ENCODE measurements around the gene PLD1. TPM values are rescaled to one million over a fixed set of nuclear protein-coding genes. Genes with fewer than 3 reads are reported as not detected.

PLD1 gene
- total and polyA plus RNA-seq, 4 donors, result 4.9 to 31.5 (median 18.6) TPM

- H3K27me3 ChIP-seq (ENCODE audit: control insufficient read depth in 4 of 4, insufficient read depth in 4 of 4, low read length in 3 of 4), result no peaks in the 10 kb centered on the region
- H3K9ac ChIP-seq (ENCODE audit: low read depth in 1 of 2, low read length in 2 of 2), result no peak overlapping the region
- TF ChIP-seq FOXA2 (IDR thresholded peaks at IDR 0.05) (no peak), GABPA (IDR thresholded peaks at IDR 0.05 in 1 of 2, conservative IDR thresholded peaks at IDR 0.05 in 1 of 2) (no peak)
- H3K4me3 ChIP-seq (ENCODE audit: low read depth in 1 of 3, low read length in 3 of 3), result no peak overlapping the region
- no peaks in the 10 kb centered on the region for H3K36me3 ChIP-seq (ENCODE audit: control insufficient read depth in 4 of 4, insufficient read depth in 3 of 4, low read depth in 1 of 4, low read length in 3 of 4)
- no peaks in the 10 kb centered on the region for H3K9me3 ChIP-seq (ENCODE audit: control insufficient read depth in 4 of 4, low read length in 3 of 4)
- 76% methylated on average over 3 of the region's 3 CpGs for whole genome bisulfite sequencing
- peaks cover 6 to 41% (median 30%) of the 10 kb centered on the region in 4 donors for H3K4me1 ChIP-seq (ENCODE audit: control insufficient read depth in 4 of 4, insufficient read depth in 4 of 4, low read length in 3 of 4)
- DNase-seq (ENCODE audit: low spot score), result no peak
- H3K27ac ChIP-seq (ENCODE audit: low read depth in 1 of 2, low read length in 2 of 2), result no peak overlapping the region
These were observed 40.8 kb downstream of the PLD1 start for GRCh38 chr3:171769461-171769860.

GRCh38 chr3:171768986-171769385 lies 41.3 kb downstream of the PLD1 start:
- Histone ChIP-seq H3K27me3 (ENCODE audit: control insufficient read depth in 4 of 4, insufficient read depth in 4 of 4, low read length in 3 of 4) (no peaks in the 10 kb centered on the region), H3K9ac (ENCODE audit: low read depth in 1 of 2, low read length in 2 of 2) (no peak overlapping the region), H3K4me3 (ENCODE audit: low read depth in 1 of 3, low read length in 3 of 3) (peak overlapping the region in 1 of 3 donors; percentile 6), H3K9me3 (ENCODE audit: control insufficient read depth in 4 of 4, low read length in 3 of 4) (no peaks in the 10 kb centered on the region), H3K36me3 (ENCODE audit: control insufficient read depth in 4 of 4, insufficient read depth in 3 of 4, low read depth in 1 of 4, low read length in 3 of 4) (no peaks in the 10 kb centered on the region), H3K27ac (ENCODE audit: low read depth in 1 of 2, low read length in 2 of 2) (peak overlapping the region; percentile 3 to 14), H3K4me1 (ENCODE audit: control insufficient read depth in 4 of 4, insufficient read depth in 4 of 4, low read length in 3 of 4) (peaks cover 6 to 41% (median 30%) of the 10 kb centered on the region in 4 donors)
- TF ChIP-seq MAX (IDR thresholded peaks at IDR 0.05) (no peak), ATF3 (IDR thresholded peaks at IDR 0.05) (no peak), YY1 (IDR thresholded peaks at IDR 0.05) (no peak), ZBTB33 (IDR thresholded peaks at IDR 0.05) (no peak), FOXA1 (IDR thresholded peaks at IDR 0.05) (no peak), REST (IDR thresholded peaks at IDR 0.05) (no peak), HNF4A (conservative IDR thresholded peaks at IDR 0.05) (no peak), CTCF (IDR thresholded peaks at IDR 0.05; ENCODE audit: low read depth, low read length, missing input control) (no peak), SP1 (IDR thresholded peaks at IDR 0.05) (no peak), FOXA2 (IDR thresholded peaks at IDR 0.05) (no peak), EGR1 (IDR thresholded peaks at IDR 0.05; ENCODE audit: low read depth in 2 of 2) (no peak), NR2F2 (IDR thresholded peaks at IDR 0.05) (no peak), RAD21 (IDR thresholded peaks at IDR 0.05) (no peak), TAF1 (conservative IDR thresholded peaks at IDR 0.05) (no peak)
- DNase-seq (ENCODE audit: low spot score), result no peak
- WGBS, result 41% methylated on average over 4 of the region's 4 CpGs
